CD4-positive, alpha-beta T cell (primary cell): ENCODE data around the gene NSUN3. TPM values are rescaled to one million over a fixed set of nuclear protein-coding genes. Genes with fewer than 3 reads are reported as not detected.

Experiments
- ATAC-seq: fragments of 200-7000 bp; cut with Tn5 transposase; one replicate; pipeline ENCODE4 v1.10.0; 2022; ENCODE audit warnings: mild to moderate bottlenecking; ENCODE audit not compliant: poor library complexity
- CTCF ChIA-PET: fragments of 350-600 bp; sonication (Branson Sonifier 250); formaldehyde crosslinking; loops from one replicate; lab custom pipeline; 2021; ENCODE audit warnings: antibody characterized with exemption, inconsistent platforms; lab: Charles Lee
- POLR2A ChIA-PET: fragments of 350-600 bp; sonication (Branson Sonifier 250); formaldehyde crosslinking; loops from one replicate; lab custom pipeline; 2021; ENCODE audit warnings: antibody characterized with exemption, inconsistent platforms; lab: Charles Lee
- DNase-seq, 14 experiments: peaks; one replicate each; pipeline ENCODE4 v3.0.0-alpha.2; 2013 to 2020; ENCODE audit warnings: mixed read lengths in 2 of 14
- H3K27ac ChIP-seq, 2 donors: one replicate each; pipeline versions ENCODE4 v1.5.1 to v1.7.0; 2013; ENCODE audit warnings: low read length in 2 of 2, low read depth in 1 of 2, mild to moderate bottlenecking in 1 of 2
- H3K27me3 ChIP-seq, 2 experiments: 1 replicate in 1 of 2; 2 replicates in 1 of 2; pipeline versions ENCODE4 v1.6.1 to v1.7.0; 2013; ENCODE audit warnings: low read length in 2 of 2, control low read depth in 1 of 2, mild to moderate bottlenecking in 1 of 2, moderate library complexity in 1 of 2; ENCODE audit not compliant: insufficient read depth in 2 of 2, control insufficient read depth in 1 of 2
- H3K36me3 ChIP-seq: one replicate; pipeline ENCODE4 v1.6.1; 2013; ENCODE audit warnings: low read length, control low read depth; ENCODE audit not compliant: insufficient read depth
- H3K4me1 ChIP-seq: one replicate; pipeline ENCODE4 v1.6.1; 2013; ENCODE audit warnings: low read length, control low read depth; ENCODE audit not compliant: insufficient read depth
- H3K4me3 ChIP-seq: one replicate; pipeline ENCODE4 v1.5.1; 2013; ENCODE audit warnings: mild to moderate bottlenecking, low read length, moderate library complexity
- H3K9me3 ChIP-seq, 2 experiments: 1 replicate in 1 of 2; 2 replicates in 1 of 2; pipeline versions ENCODE4 v1.6.1 to v1.7.0; 2013; ENCODE audit warnings: low read length in 2 of 2, mild to moderate bottlenecking in 2 of 2, control low read depth in 1 of 2, moderate library complexity in 1 of 2; ENCODE audit not compliant: control insufficient read depth in 1 of 2, insufficient read depth in 1 of 2
- H3K27ac Mint-ChIP-seq: one replicate; pipeline ENCODE4 v1.8.0; 2020; ENCODE audit warnings: mixed read lengths
- H3K27me3 Mint-ChIP-seq: one replicate; pipeline ENCODE4 v1.8.0; 2021; ENCODE audit warnings: mixed read lengths
- H3K36me3 Mint-ChIP-seq: one replicate; pipeline ENCODE4 v1.8.0; 2021; ENCODE audit warnings: low read depth, mixed read lengths
- H3K4me1 Mint-ChIP-seq: one replicate; pipeline ENCODE4 v1.8.0; 2021; ENCODE audit warnings: low read depth, mixed read lengths
- H3K4me3 Mint-ChIP-seq: one replicate; pipeline ENCODE4 v1.8.0; 2020; ENCODE audit warnings: mild to moderate bottlenecking, mixed read lengths
- H3K9me3 Mint-ChIP-seq: one replicate; pipeline ENCODE4 v1.8.0; 2020; ENCODE audit warnings: mixed read lengths
- intact Hi-C, 2 experiments: fragments of 100-400 bp; cut with DNase I in 1 of 2; cut with micrococcal nuclease in 1 of 2; formaldehyde crosslinking; loops; one replicate each; pipeline versions ENCODE4 v1.15.1 to v1.9.0; 2023 to 2025; cut with DNase I, micrococcal nuclease
- total RNA-seq, 174 experiments: library from RNA in 2 of 174; stranded (reverse) in 2 of 174; gene quantifications; one replicate each; pipeline ENCODE4 v1.2.3 and lab custom pipeline; 2021 to 2026
- TF ChIP-seq, protein P1 (sequence below): fragments of 200-600 bp; IDR thresholded peaks from one replicate; pipeline ENCODE4 v1.8.0; 2022; ENCODE audit warnings: antibody characterized with exemption, mild to moderate bottlenecking

NSUN3 gene
- total RNA-seq, 2 experiments from 2014 or later = 12.4 to 13.4 TPM

DNA sequence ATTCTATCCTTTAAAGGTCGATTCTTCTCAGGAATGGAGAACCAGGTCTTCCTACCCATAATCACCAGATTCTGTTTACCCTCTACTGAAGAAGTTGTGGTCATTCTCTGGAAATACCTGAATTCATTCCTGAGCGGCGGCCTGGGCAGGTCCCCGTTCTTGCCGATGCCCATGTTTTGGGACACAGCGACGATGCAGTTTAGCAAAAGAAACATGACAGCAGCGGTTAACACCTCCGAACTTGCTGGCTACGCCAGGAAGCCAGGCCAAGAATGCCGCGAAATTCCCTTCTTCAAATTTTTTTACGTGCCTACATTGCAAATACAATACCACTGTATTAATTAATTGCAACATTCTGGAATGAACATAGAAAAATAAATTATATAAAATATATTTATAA, 1.6 kb upstream of the NSUN3 start:
- H3K27me3 ChIP-seq = no peaks in the 10 kb centered on the region
- Mint-ChIP-seq H3K4me1 (peaks cover 64% of the 10 kb centered on the region), H3K4me3 (no peak overlapping the region), H3K27ac (no peak overlapping the region), H3K9me3 (no peaks in the 10 kb centered on the region), H3K36me3 (peaks cover 71% of the 10 kb centered on the region), H3K27me3 (no peaks in the 10 kb centered on the region)
- ChIA-PET CTCF (no interaction called here), POLR2A (interaction anchor here (2.6 kb wide), 1 partner anchor 10 kb away, joined by 9 read pairs; no protein-coding TSS in a partner anchor)
- H3K4me3 ChIP-seq = no peak overlapping the region
- H3K36me3 ChIP-seq = peaks cover 16% of the 10 kb centered on the region
- intact Hi-C loops = no loop called here
- TF ChIP-seq, protein P1, sequence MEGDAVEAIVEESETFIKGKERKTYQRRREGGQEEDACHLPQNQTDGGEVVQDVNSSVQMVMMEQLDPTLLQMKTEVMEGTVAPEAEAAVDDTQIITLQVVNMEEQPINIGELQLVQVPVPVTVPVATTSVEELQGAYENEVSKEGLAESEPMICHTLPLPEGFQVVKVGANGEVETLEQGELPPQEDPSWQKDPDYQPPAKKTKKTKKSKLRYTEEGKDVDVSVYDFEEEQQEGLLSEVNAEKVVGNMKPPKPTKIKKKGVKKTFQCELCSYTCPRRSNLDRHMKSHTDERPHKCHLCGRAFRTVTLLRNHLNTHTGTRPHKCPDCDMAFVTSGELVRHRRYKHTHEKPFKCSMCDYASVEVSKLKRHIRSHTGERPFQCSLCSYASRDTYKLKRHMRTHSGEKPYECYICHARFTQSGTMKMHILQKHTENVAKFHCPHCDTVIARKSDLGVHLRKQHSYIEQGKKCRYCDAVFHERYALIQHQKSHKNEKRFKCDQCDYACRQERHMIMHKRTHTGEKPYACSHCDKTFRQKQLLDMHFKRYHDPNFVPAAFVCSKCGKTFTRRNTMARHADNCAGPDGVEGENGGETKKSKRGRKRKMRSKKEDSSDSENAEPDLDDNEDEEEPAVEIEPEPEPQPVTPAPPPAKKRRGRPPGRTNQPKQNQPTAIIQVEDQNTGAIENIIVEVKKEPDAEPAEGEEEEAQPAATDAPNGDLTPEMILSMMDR = no peak
- ATAC-seq (no peak), DNase-seq (no peak)
- H3K9me3 ChIP-seq = no peaks in the 10 kb centered on the region
- H3K27ac ChIP-seq = no peak overlapping the region
- peaks cover 12% of the 10 kb centered on the region for H3K4me1 ChIP-seq

DNA sequence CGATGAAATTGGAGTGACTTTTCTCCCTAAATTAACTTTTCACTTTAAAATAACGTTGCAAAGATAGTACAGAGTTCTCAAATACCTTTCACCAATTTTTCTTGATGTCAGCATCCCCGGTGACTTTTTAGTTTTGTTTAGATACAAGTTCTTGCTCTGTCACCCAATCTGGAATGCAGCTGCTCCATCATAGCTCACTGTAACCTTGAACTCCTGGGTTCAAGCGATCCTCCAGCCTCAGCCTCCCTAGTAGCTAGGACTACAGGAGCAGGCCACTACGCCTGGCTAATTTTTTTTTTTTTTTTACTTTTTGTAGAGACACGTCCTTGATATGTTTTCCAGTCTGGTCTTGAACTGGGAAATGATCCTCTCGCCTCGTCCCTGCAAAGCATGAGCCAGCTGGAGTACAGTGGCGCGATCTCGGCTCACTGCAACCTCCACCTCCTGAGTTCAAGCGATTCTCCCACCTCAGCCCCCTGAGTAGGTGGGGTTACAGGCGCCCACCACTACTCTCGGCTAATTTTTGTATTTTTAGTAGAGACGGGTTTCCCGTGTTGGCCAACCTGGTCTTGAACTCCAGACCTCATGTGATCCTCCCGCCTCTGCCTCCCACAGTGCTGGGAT, 747 bp downstream of the NSUN3 start:
- H3K27me3 ChIP-seq = no peaks in the 10 kb centered on the region
- TF ChIP-seq, protein P1 = no peak
- H3K4me3 ChIP-seq = peak overlapping the region; percentile 88
- peaks cover 12% of the 10 kb centered on the region for H3K4me1 ChIP-seq
- no peaks in the 10 kb centered on the region for H3K27me3 Mint-ChIP-seq
- H3K4me3 Mint-ChIP-seq = peak overlapping the region; percentile 99
- no peaks in the 10 kb centered on the region for H3K9me3 Mint-ChIP-seq
- ChIA-PET POLR2A (interaction anchor here (0.8 to 2.6 kb wide), 11 partner anchors 8 to 83 kb away, joined by 3 to 28 read pairs (median 8); partner anchors contain the start of gene ARL13B), CTCF (interaction anchor here (1.0 kb wide), 1 partner anchor 59 kb away, joined by 4 read pairs; no protein-coding TSS in a partner anchor)
- peak in 1 of 14 experiments; percentile 29 for DNase-seq
- peaks cover 77% of the 10 kb centered on the region for H3K4me1 Mint-ChIP-seq
- H3K27ac Mint-ChIP-seq = peak overlapping the region; percentile 100
- intact Hi-C loops = loop anchor here in 1 of 2 experiments (1.0 kb wide), 1 partner anchor 83 kb away; the partner anchor contains the start of gene ARL13B
- peaks cover 29% of the 10 kb centered on the region for H3K36me3 ChIP-seq
- no peak for ATAC-seq
- no peaks in the 10 kb centered on the region for H3K9me3 ChIP-seq
- peaks cover 81% of the 10 kb centered on the region for H3K36me3 Mint-ChIP-seq
- peak overlapping the region; percentile 92 to 99 for H3K27ac ChIP-seq

- H3K27me3 ChIP-seq = no peaks in the 10 kb centered on the region
- no peak overlapping the region for H3K27ac ChIP-seq
- CTCF ChIA-PET = no interaction called here
- POLR2A ChIA-PET = interaction anchor here (1.0 kb wide), 1 partner anchor 53 kb away, joined by 4 read pairs; no protein-coding TSS in a partner anchor
- H3K4me3 ChIP-seq = no peak overlapping the region
- ATAC-seq = no peak
- Mint-ChIP-seq H3K9me3 (no peaks in the 10 kb centered on the region), H3K4me3 (peak overlapping the region; percentile 99), H3K27me3 (no peaks in the 10 kb centered on the region), H3K4me1 (peaks cover 84% of the 10 kb centered on the region), H3K27ac (peak overlapping the region; percentile 100), H3K36me3 (peaks cover 80% of the 10 kb centered on the region)
- intact Hi-C loops = no loop called here
- H3K36me3 ChIP-seq = peaks cover 27% of the 10 kb centered on the region
- TF ChIP-seq, protein P1 = no peak
- peaks cover 12% of the 10 kb centered on the region for H3K4me1 ChIP-seq
- peak in 1 of 14 experiments; percentile 8 for DNase-seq
- H3K9me3 ChIP-seq = no peaks in the 10 kb centered on the region
Observed at GRCh38 chr3:94064243-94064860, 1.5 kb downstream of the NSUN3 start.
